HepG2 (cell line): ENCODE data around the gene ISOC2. TPM values are rescaled to one million over a fixed set of nuclear protein-coding genes. Genes with fewer than 3 reads are reported as not detected.

Source experiments
- BORCS8-MEF2B ChIP-seq: sonication (generic); formaldehyde crosslinking; IDR thresholded peaks from 2 replicates; pipeline ENCODE4 v1.8.0; 2022; ENCODE audit warnings: mild to moderate bottlenecking, missing genetic modification reagents
- CBX5 ChIP-seq: sonication (generic); formaldehyde crosslinking; IDR thresholded peaks from 2 replicates; pipeline ENCODE4 v1.4.0; 2020; ENCODE audit warnings: missing genetic modification reagents, borderline replicate concordance
- FOXO1 ChIP-seq: sonication (generic); formaldehyde crosslinking; IDR thresholded peaks from 2 replicates; pipeline ENCODE4 v1.4.0; 2020; ENCODE audit warnings: missing genetic modification reagents
- GATAD2A ChIP-seq: IDR thresholded peaks from 2 replicates; pipeline ENCODE4 v1.6.1; 2016
- HHEX ChIP-seq: IDR thresholded peaks from 2 replicates; pipeline ENCODE4 v1.6.1; 2016; ENCODE audit warnings: control low read depth
- KMT2B ChIP-seq: IDR thresholded peaks from 2 replicates; pipeline ENCODE4 v1.6.1; 2016; ENCODE audit warnings: missing genetic modification reagents, missing compliant biosample characterization
- PAF1 ChIP-seq: IDR thresholded peaks from 2 replicates; pipeline ENCODE4 v1.6.1; 2016; ENCODE audit warnings: missing genetic modification reagents, missing compliant biosample characterization
- PRMT3 ChIP-seq: sonication (generic); formaldehyde crosslinking; IDR thresholded peaks from 2 replicates; pipeline ENCODE4 v1.8.1; 2022; ENCODE audit warnings: low read depth, mild to moderate bottlenecking, moderate library complexity, missing genetic modification reagents, borderline replicate concordance
- SETDB1 ChIP-seq: sonication (generic); formaldehyde crosslinking; IDR thresholded peaks from 2 replicates; pipeline ENCODE4 v1.5.1; 2020; ENCODE audit warnings: missing genetic modification reagents, mild to moderate bottlenecking, borderline replicate concordance
- SMC3 ChIP-seq: IDR thresholded peaks from 2 replicates; pipeline ENCODE4 v1.6.1; 2011; ENCODE audit warnings: low read length, improper control_type of control experiment
- ZFP36L1 ChIP-seq: sonication (generic); formaldehyde crosslinking; IDR thresholded peaks from 2 replicates; pipeline ENCODE4 v1.8.0; 2022; ENCODE audit warnings: mild to moderate bottlenecking, missing genetic modification reagents, moderate library complexity
- ZMYM3 ChIP-seq: sonication (generic); formaldehyde crosslinking; IDR thresholded peaks from 2 replicates; pipeline ENCODE4 v1.5.1; 2020; ENCODE audit warnings: mild to moderate bottlenecking, missing genetic modification reagents
- ZNF232 ChIP-seq: sonication (generic); formaldehyde crosslinking; IDR thresholded peaks from 2 replicates; pipeline ENCODE4 v1.4.0; 2020; ENCODE audit warnings: missing genetic modification reagents, borderline replicate concordance
- ZNF24 ChIP-seq: fragments of 450-650 bp; IDR thresholded peaks from 2 replicates; pipeline ENCODE4 v1.6.1; 2017; ENCODE audit warnings: antibody characterized with exemption, mild to moderate bottlenecking
- ZNF253 ChIP-seq: sonication (generic); formaldehyde crosslinking; IDR thresholded peaks from 2 replicates; pipeline ENCODE4 v1.8.0; 2022; ENCODE audit warnings: mild to moderate bottlenecking, missing genetic modification reagents, borderline replicate concordance
- ZNF556 ChIP-seq: sonication (generic); formaldehyde crosslinking; IDR thresholded peaks from 2 replicates; pipeline ENCODE4 v1.4.0; 2020; ENCODE audit warnings: mild to moderate bottlenecking, missing genetic modification reagents, borderline replicate concordance
- ZNF674 ChIP-seq: sonication (generic); formaldehyde crosslinking; IDR thresholded peaks from 2 replicates; pipeline ENCODE4 v1.5.0; 2020; ENCODE audit warnings: low read depth, mild to moderate bottlenecking, missing genetic modification reagents
- polyA plus RNA-seq, 8 experiments: library from polyadenylated mRNA; depleted of rRNA in 3 of 8; stranded (reverse) in 7 of 8; unstranded in 1 of 8; fragments of >200 nt; fragmentation: Illumina TruSeq in 4 of 8; extraction: Trizol in 4 of 8; gene quantifications; 2 replicates each; pipeline versions ENCODE4 v1.2.1 to v1.2.3, GENCODE V29; 2011 to 2016; ENCODE audit warnings: low read depth in 4 of 8, missing spikeins in 1 of 8, mixed read lengths in 1 of 8; ENCODE audit not compliant: insufficient read depth in 1 of 8
- total RNA-seq, 5 experiments: library from RNA; depleted of rRNA; stranded (reverse); fragments of >200 nt; fragmentation: Illumina TruSeq; extraction: Trizol; gene quantifications; 2 replicates each; pipeline ENCODE4 v1.2.3, GENCODE V29; 2016; ENCODE audit warnings: low read depth in 1 of 5
- TF ChIP-seq, protein P1 (sequence below): sonication (generic); formaldehyde crosslinking; IDR thresholded peaks from 2 replicates; pipeline ENCODE4 v1.4.0; 2020; ENCODE audit warnings: mild to moderate bottlenecking, low read depth, missing genetic modification reagents
- TF ChIP-seq, protein P2 (sequence below): sonication (generic); formaldehyde crosslinking; IDR thresholded peaks from 2 replicates; pipeline ENCODE4 v1.4.0; 2020; ENCODE audit warnings: missing genetic modification reagents
- TF ChIP-seq, protein P3 (sequence below): conservative IDR thresholded peaks from 2 replicates; pipeline ENCODE4 v1.6.1; 2018; ENCODE audit warnings: missing genetic modification reagents
- TF ChIP-seq, protein P4 (sequence below): sonication (generic); formaldehyde crosslinking; IDR thresholded peaks from 2 replicates; pipeline ENCODE4 v1.8.0; 2022; ENCODE audit warnings: mild to moderate bottlenecking, missing genetic modification reagents, moderate library complexity
- TF ChIP-seq, protein P5 (sequence below): sonication (generic); formaldehyde crosslinking; IDR thresholded peaks from 2 replicates; pipeline ENCODE4 v1.8.1; 2023; ENCODE audit warnings: mild to moderate bottlenecking, missing genetic modification reagents
- TF ChIP-seq, protein P6 (sequence below): sonication (generic); formaldehyde crosslinking; IDR thresholded peaks from 2 replicates; pipeline ENCODE4 v1.5.0; 2020; ENCODE audit warnings: missing genetic modification reagents, mild to moderate bottlenecking, borderline replicate concordance
- TF ChIP-seq, protein P7 (sequence below): sonication (generic); formaldehyde crosslinking; IDR thresholded peaks from 2 replicates; pipeline ENCODE4 v1.8.0; 2022; ENCODE audit warnings: mild to moderate bottlenecking, missing genetic modification reagents, moderate library complexity

The ISOC2 gene
- total and polyA plus RNA-seq, 2 of the 13 experiments (the other 11 are each of a cell fraction or from before 2014, with no cell fraction given) = 76.8 to 105 TPM

DNA sequence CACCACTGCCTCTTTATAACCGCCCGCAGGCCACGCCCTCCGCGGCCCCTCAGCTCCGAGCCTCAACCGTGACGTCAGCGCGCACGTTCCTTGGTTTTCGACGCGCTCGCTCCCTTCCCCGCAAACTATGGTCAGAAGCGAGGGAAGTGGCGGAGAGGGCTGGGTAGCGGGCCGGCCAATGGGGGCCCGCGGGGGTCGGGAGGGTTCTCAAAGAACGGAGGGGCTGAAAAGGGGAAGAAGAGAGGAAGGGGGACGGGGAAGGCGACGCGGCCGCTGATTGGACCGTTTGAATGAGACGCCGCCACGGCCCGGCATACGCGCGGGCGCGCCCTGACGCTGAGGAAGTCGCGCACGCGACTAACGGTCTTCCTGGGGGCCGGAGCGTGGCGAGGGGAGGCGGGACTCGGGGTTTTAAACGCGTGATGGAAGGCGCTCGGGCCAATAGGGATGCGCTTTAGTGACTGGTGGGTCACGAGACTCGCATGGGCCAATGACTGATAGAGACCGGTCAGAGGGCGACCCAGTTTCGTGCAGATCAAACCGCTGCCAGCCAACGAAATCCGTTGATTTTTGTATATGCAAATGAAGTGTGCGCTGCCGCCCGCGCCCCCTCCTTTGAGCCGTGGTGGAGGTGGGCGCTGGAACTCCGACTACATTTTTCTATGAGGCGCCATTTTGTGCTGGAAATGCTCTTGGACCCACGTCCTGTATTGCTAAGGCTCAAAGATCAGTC lies 53.5 kb downstream of the ISOC2 start (continued):
- TF ChIP-seq, protein P1, sequence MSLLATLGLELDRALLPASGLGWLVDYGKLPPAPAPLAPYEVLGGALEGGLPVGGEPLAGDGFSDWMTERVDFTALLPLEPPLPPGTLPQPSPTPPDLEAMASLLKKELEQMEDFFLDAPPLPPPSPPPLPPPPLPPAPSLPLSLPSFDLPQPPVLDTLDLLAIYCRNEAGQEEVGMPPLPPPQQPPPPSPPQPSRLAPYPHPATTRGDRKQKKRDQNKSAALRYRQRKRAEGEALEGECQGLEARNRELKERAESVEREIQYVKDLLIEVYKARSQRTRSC (CRISPR knock-in tag) = 0 out of 2 replicates have a peak, but pooled peaks have one; percentile 59
- TF ChIP-seq GATAD2A (peak; percentile 21; the same call in 1 of the 2 replicates), ZNF556 (CRISPR knock-in tag) (0 out of 2 replicates have a peak, but pooled peaks have one; percentile 67), FOXO1 (CRISPR knock-in tag) (no peak; the same call in 1 of the 2 replicates), ZFP36L1 (no peak; the same call in 1 of the 2 replicates), HHEX (no peak), CBX5 (CRISPR knock-in tag) (no peak), ZNF232 (CRISPR knock-in tag) (no peak), ZNF674 (CRISPR knock-in tag) (no peak), ZNF253 (CRISPR knock-in tag) (no peak; the same call in 1 of the 2 replicates), ZMYM3 (CRISPR knock-in tag) (no peak), BORCS8-MEF2B (CRISPR knock-in tag) (peak; percentile 69), PRMT3 (CRISPR knock-in tag) (no peak), ZNF24 (no peak), PAF1 (CRISPR knock-in tag) (no peak), SETDB1 (CRISPR knock-in tag) (no peak), KMT2B (CRISPR knock-in tag) (peak; percentile 49; the same call in 1 of the 2 replicates), SMC3 (no peak)
- TF ChIP-seq, protein P2, sequence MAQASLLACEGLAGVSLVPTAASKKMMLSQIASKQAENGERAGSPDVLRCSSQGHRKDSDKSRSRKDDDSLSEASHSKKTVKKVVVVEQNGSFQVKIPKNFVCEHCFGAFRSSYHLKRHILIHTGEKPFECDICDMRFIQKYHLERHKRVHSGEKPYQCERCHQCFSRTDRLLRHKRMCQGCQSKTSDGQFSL (CRISPR knock-in tag) = no peak
- TF ChIP-seq, protein P3, sequence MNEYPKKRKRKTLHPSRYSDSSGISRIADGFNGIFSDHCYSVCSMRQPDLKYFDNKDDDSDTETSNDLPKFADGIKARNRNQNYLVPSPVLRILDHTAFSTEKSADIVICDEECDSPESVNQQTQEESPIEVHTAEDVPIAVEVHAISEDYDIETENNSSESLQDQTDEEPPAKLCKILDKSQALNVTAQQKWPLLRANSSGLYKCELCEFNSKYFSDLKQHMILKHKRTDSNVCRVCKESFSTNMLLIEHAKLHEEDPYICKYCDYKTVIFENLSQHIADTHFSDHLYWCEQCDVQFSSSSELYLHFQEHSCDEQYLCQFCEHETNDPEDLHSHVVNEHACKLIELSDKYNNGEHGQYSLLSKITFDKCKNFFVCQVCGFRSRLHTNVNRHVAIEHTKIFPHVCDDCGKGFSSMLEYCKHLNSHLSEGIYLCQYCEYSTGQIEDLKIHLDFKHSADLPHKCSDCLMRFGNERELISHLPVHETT (CRISPR knock-in tag) = 0 out of 2 replicates have a peak, but pooled peaks have one; percentile 38
- TF ChIP-seq, protein P4, sequence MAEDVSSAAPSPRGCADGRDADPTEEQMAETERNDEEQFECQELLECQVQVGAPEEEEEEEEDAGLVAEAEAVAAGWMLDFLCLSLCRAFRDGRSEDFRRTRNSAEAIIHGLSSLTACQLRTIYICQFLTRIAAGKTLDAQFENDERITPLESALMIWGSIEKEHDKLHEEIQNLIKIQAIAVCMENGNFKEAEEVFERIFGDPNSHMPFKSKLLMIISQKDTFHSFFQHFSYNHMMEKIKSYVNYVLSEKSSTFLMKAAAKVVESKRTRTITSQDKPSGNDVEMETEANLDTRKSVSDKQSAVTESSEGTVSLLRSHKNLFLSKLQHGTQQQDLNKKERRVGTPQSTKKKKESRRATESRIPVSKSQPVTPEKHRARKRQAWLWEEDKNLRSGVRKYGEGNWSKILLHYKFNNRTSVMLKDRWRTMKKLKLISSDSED (CRISPR knock-in tag) = no peak
- TF ChIP-seq, protein P5, sequence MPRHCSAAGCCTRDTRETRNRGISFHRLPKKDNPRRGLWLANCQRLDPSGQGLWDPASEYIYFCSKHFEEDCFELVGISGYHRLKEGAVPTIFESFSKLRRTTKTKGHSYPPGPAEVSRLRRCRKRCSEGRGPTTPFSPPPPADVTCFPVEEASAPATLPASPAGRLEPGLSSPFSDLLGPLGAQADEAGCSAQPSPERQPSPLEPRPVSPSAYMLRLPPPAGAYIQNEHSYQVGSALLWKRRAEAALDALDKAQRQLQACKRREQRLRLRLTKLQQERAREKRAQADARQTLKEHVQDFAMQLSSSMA (CRISPR knock-in tag) = no peak
- TF ChIP-seq, protein P6, sequence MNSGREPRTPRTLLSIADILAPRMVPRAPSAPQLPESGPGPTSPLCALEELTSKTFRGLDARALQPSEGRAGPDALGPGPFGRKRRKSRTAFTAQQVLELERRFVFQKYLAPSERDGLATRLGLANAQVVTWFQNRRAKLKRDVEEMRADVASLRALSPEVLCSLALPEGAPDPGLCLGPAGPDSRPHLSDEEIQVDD (CRISPR knock-in tag) = no peak
- TF ChIP-seq, protein P7, sequence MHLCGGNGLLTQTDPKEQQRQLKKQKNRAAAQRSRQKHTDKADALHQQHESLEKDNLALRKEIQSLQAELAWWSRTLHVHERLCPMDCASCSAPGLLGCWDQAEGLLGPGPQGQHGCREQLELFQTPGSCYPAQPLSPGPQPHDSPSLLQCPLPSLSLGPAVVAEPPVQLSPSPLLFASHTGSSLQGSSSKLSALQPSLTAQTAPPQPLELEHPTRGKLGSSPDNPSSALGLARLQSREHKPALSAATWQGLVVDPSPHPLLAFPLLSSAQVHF (CRISPR knock-in tag) = peak; percentile 77; the same call in 1 of the 2 replicates
